H1 (cell line): ENCODE data around the gene ACSF2. TPM values are rescaled to one million over a fixed set of nuclear protein-coding genes. Genes with fewer than 3 reads are reported as not detected.

Experiments used
- CTCF ChIA-PET: fragments of 300-600 bp; sonication (Branson Sonifier 250); formaldehyde crosslinking; loops from one replicate; lab custom pipeline; 2021; ENCODE audit not compliant: partially characterized antibody; lab: Charles Lee
- POLR2A ChIA-PET: fragments of 300-600 bp; sonication (Branson Sonifier 250); formaldehyde crosslinking; loops from one replicate; lab custom pipeline; 2021; ENCODE audit warnings: inconsistent platforms; ENCODE audit not compliant: partially characterized antibody; lab: Charles Lee
- DNase-seq, 2 experiments: peaks; one replicate each; pipeline versions ENCODE4 v3.0.0 to v3.0.0-alpha.2; 2010 to 2022; ENCODE audit warnings: low spot score in 2 of 2, low read depth in 1 of 2, mixed read lengths in 1 of 2
- FAIRE-seq: peaks from 2 replicates; lab custom pipeline; 2011; peaks lifted over from hg19 to GRCh38; lab: Jason Lieb, UNC
- H2AFZ ChIP-seq: 2 replicates; pipeline ENCODE4 v1.8.1; 2012; ENCODE audit warnings: low read length, inconsistent platforms
- H2AK5ac ChIP-seq: 2 replicates; pipeline ENCODE4 v1.6.1; 2013; ENCODE audit warnings: low read depth, low read length
- H2BK120ac ChIP-seq: replicated peaks from 2 replicates; pipeline ENCODE3; 2013; ENCODE audit warnings: low read depth, low read length, inconsistent platforms
- H2BK12ac ChIP-seq: 2 replicates; pipeline ENCODE4 v1.6.1; 2013; ENCODE audit warnings: low read depth, low read length
- H2BK15ac ChIP-seq: 2 replicates; pipeline ENCODE4 v1.6.1; 2013; ENCODE audit warnings: low read length
- H2BK20ac ChIP-seq: 2 replicates; pipeline ENCODE4 v1.6.1; 2013; ENCODE audit warnings: low read length
- H2BK5ac ChIP-seq: 2 replicates; pipeline ENCODE4 v1.6.1; 2013; ENCODE audit warnings: low read depth, low read length
- H3K14ac ChIP-seq: 2 replicates; pipeline ENCODE4 v1.6.1; 2013; ENCODE audit warnings: inconsistent platforms; ENCODE audit not compliant: insufficient read length
- H3K18ac ChIP-seq: 2 replicates; pipeline ENCODE4 v1.6.1; 2013; ENCODE audit warnings: low read length; ENCODE audit errors: extremely low read depth
- H3K23ac ChIP-seq: 2 replicates; pipeline ENCODE4 v1.6.1; 2013; ENCODE audit warnings: inconsistent platforms; ENCODE audit not compliant: insufficient read length
- H3K23me2 ChIP-seq: 2 replicates; pipeline ENCODE4 v1.6.1; 2013; ENCODE audit warnings: low read depth, low read length
- H3K27ac ChIP-seq: 2 replicates; pipeline ENCODE4 v1.6.1; 2011; ENCODE audit warnings: low read depth, low read length, inconsistent platforms
- H3K27me3 ChIP-seq, 4 experiments: replicated peaks in 1 of 4; 1 replicate in 1 of 4; 2 replicates in 3 of 4; pipeline versions ENCODE4 v1.6.1 to v1.8.1; 2011 to 2013; ENCODE audit warnings: low read length in 3 of 4, mild to moderate bottlenecking in 3 of 4, inconsistent platforms in 2 of 4, mixed read lengths in 2 of 4, moderate library complexity in 1 of 4; ENCODE audit not compliant: control insufficient read depth in 3 of 4, insufficient read depth in 3 of 4; ENCODE audit errors: extremely low read depth in 1 of 4
- H3K36me3 ChIP-seq, 4 experiments: 2 replicates each; pipeline versions ENCODE4 v1.6.1 to v1.8.1; 2011 to 2013; ENCODE audit warnings: mild to moderate bottlenecking in 4 of 4, low read length in 3 of 4, moderate library complexity in 2 of 4, control low read depth in 1 of 4, inconsistent platforms in 1 of 4; ENCODE audit not compliant: insufficient read depth in 4 of 4, control insufficient read depth in 2 of 4
- H3K4ac ChIP-seq: replicated peaks from 2 replicates; pipeline ENCODE3; 2013; ENCODE audit warnings: low read length, low read depth, mixed read lengths, inconsistent platforms; ENCODE audit not compliant: insufficient read length
- H3K4me1 ChIP-seq, 4 experiments: replicated peaks in 1 of 4; 1 replicate in 1 of 4; 2 replicates in 3 of 4; pipeline versions ENCODE4 v1.6.1 to v1.8.1; 2011 to 2013; ENCODE audit warnings: low read length in 3 of 4, inconsistent platforms in 2 of 4, mixed read lengths in 1 of 4; ENCODE audit not compliant: insufficient read depth in 4 of 4, control insufficient read depth in 3 of 4
- H3K4me2 ChIP-seq, 2 experiments: 2 replicates each; pipeline versions ENCODE4 v1.6.1 to v1.8.1; 2011 to 2013; ENCODE audit warnings: low read depth in 2 of 2, low read length in 2 of 2, control low read depth in 1 of 2, inconsistent platforms in 1 of 2, mild to moderate bottlenecking in 1 of 2; ENCODE audit not compliant: insufficient read depth in 1 of 2
- H3K4me3 ChIP-seq, 4 experiments: fragments of 200-600, 300-600 bp in 1 of 4; sonication (generic), shearing (Covaris generic), sonication (Bioruptor Twin) in 1 of 4; 2 replicates each; pipeline versions ENCODE4 v1.5.1 to v1.8.1; 2011 to 2016; ENCODE audit warnings: low read length in 4 of 4, low read depth in 3 of 4, control low read depth in 2 of 4, inconsistent platforms in 2 of 4, mild to moderate bottlenecking in 2 of 4, mixed read lengths in 1 of 4, moderate library complexity in 1 of 4; ENCODE audit not compliant: insufficient read depth in 2 of 4; ENCODE audit errors: extremely low read depth in 1 of 4
- H3K56ac ChIP-seq: replicated peaks from 2 replicates; pipeline ENCODE3; 2013; ENCODE audit warnings: low read depth, mild to moderate bottlenecking, mixed read lengths, low read length, inconsistent platforms; ENCODE audit not compliant: insufficient read length
- H3K79me1 ChIP-seq: 2 replicates; pipeline ENCODE4 v1.6.1; 2013; ENCODE audit warnings: low read depth, low read length, control low read depth
- H3K79me2 ChIP-seq, 2 experiments: 2 replicates each; pipeline versions ENCODE4 v1.6.1 to v1.8.1; 2012 to 2013; ENCODE audit warnings: low read length in 2 of 2, mild to moderate bottlenecking in 2 of 2, inconsistent platforms in 1 of 2; ENCODE audit not compliant: insufficient read depth in 2 of 2, control insufficient read depth in 1 of 2
- H3K9ac ChIP-seq, 4 experiments: replicated peaks in 1 of 4; 1 replicate in 1 of 4; 2 replicates in 3 of 4; pipeline versions ENCODE4 v1.6.1 to v1.8.1; 2011 to 2013; ENCODE audit warnings: low read depth in 3 of 4, low read length in 3 of 4, control low read depth in 2 of 4, mild to moderate bottlenecking in 2 of 4, moderate library complexity in 2 of 4, inconsistent platforms in 1 of 4; ENCODE audit errors: extremely low read depth in 1 of 4
- H3K9me3 ChIP-seq, 2 experiments: 2 replicates each; pipeline versions ENCODE4 v1.6.1 to v1.8.1; 2012 to 2013; ENCODE audit warnings: mild to moderate bottlenecking in 2 of 2, moderate library complexity in 2 of 2, control low read depth in 1 of 2, inconsistent platforms in 1 of 2, low read depth in 1 of 2, low read length in 1 of 2, mixed read lengths in 1 of 2; ENCODE audit not compliant: insufficient read depth in 2 of 2
- H4K20me1 ChIP-seq, 2 experiments: replicated peaks in 1 of 2; 2 replicates each; pipeline versions ENCODE3 to v1.8.1; 2011 to 2013; ENCODE audit warnings: inconsistent platforms in 2 of 2, low read length in 2 of 2, mild to moderate bottlenecking in 1 of 2; ENCODE audit not compliant: insufficient read depth in 2 of 2, control insufficient read depth in 1 of 2
- H4K5ac ChIP-seq: 2 replicates; pipeline ENCODE4 v1.6.1; 2013; ENCODE audit warnings: low read length, low read depth, mixed read lengths, inconsistent platforms; ENCODE audit not compliant: insufficient read length
- H4K8ac ChIP-seq: 2 replicates; pipeline ENCODE4 v1.8.0; 2013; ENCODE audit warnings: mild to moderate bottlenecking, moderate library complexity, low read length, inconsistent platforms; ENCODE audit not compliant: insufficient read depth; ENCODE audit errors: extremely low read depth
- H4K91ac ChIP-seq: replicated peaks from 2 replicates; pipeline ENCODE3; 2013; ENCODE audit warnings: low read length, mixed read lengths, inconsistent platforms; ENCODE audit not compliant: insufficient read length
- EZH2 ChIP-seq: fragments of 200-600 bp; sonication (generic); IDR thresholded peaks from 2 replicates; pipeline ENCODE4 v1.7.1; 2012; ENCODE audit warnings: low read depth, mild to moderate bottlenecking, moderate library complexity, low read length, inconsistent platforms; ENCODE audit not compliant: severe bottlenecking
- SP2 ChIP-seq: IDR thresholded peaks from 2 replicates; pipeline ENCODE4 v1.6.1; 2012; ENCODE audit warnings: mild to moderate bottlenecking, low read length, inconsistent platforms
- WGBS, 2 experiments: shearing (Covaris generic) in 1 of 2; methylation state at CpG; one replicate each; pipeline versions ENCODE4 v1.1.6 to v1.1.7; 2013 to 2015; ENCODE audit warnings: low lambda C conversion rate in 2 of 2, mixed read lengths in 2 of 2, inconsistent platforms in 1 of 2, low coverage in 1 of 2, missing lambda C conversion rate in 1 of 2; ENCODE audit not compliant: insufficient replicate concordance in 2 of 2, insufficient coverage in 1 of 2, insufficient read length in 1 of 2; ENCODE audit errors: extremely low coverage in 1 of 2, missing lambda C conversion rate in 1 of 2; 5-methylcytosine and 5-hydroxymethylcytosine counted together
- polyA plus RNA-seq, 7 experiments: library from polyadenylated mRNA; depleted of rRNA in 3 of 7; stranded (reverse) in 5 of 7; unstranded in 2 of 7; fragments of >200 nt in 5 of 7; fragments of 200-250 nt in 2 of 7; gene quantifications; 1 replicate in 5 of 7; 2 replicates in 1 of 7; 4 replicates in 1 of 7; pipeline versions ENCODE4 v1.2.1 to v1.2.3, GENCODE V29; 2011 to 2013; ENCODE audit warnings: missing spikeins in 2 of 7, mixed read lengths in 2 of 7
- total RNA-seq: library from RNA; stranded (reverse); fragmentation: NEBNext Ultra II Directional; extraction: Animal tissue kit (Norgen Biotek cat#: 25700); gene quantifications from 2 replicates; pipeline ENCODE4 v1.2.1, GENCODE V29; 2021

Gene ACSF2
- total and polyA plus RNA-seq, 2 of the 8 experiments (the other 6 are each of a cell fraction or from before 2014, with no cell fraction given) = 14.5 to 16.3 TPM

DNA sequence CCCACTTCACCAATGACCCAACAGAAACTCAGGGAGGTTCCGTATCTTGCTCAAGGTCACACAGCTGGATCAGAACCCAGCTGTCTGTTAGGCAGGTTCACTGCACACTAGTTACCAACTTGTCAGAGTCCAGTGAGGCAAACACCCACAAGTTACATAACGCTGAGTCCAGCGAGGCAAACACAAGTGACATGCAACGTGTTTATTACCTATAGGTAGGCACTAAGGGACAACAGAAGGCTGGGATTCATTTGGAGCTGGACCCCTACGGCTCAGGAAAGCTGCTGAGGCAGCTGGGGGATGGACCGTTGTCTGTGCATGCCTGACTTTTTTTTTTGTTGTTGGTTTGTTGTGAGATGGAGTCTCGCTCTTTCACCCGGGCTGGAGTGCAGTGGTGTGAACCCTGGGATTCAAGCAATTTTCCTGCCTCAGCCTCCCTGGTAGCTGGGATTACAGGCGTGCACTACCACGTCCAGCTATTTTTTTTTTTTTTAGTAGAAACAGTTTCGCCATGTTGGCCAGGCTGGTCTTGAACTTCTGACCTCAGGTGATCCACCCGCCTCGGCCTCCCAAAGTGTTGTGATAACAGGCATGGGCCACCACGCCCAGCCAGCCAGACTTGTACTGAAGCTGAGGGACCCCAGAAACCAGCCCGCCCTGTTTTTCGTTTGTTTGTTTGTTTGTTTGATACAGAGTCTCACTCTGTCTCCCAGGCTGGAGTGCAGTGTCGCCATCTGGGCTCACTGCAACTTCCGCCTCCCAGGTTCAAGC lies 50.7 kb downstream of the ACSF2 start:
- H3K56ac ChIP-seq = no peak overlapping the region
- no peak for DNase-seq
- H3K36me3 ChIP-seq = no peaks in the 10 kb centered on the region
- H3K4me1 ChIP-seq = peaks cover 0 to 8% (median 6%) of the 10 kb centered on the region in 4 experiments; a peak in 6 of 7 replicates
- no peak overlapping the region for H3K14ac ChIP-seq
- H3K4me2 ChIP-seq = 0 out of 4 replicates have a peak overlapping the region, but pooled peaks of 1 of the 2 experiments have one; percentile 37
- no peak overlapping the region for H2BK120ac ChIP-seq
- peak overlapping the region; percentile 0 for H4K91ac ChIP-seq
- no peak overlapping the region for H3K9ac ChIP-seq
- WGBS, 2 experiments = 90% methylated on average over 18 of the region's 18 CpGs; no CpG with 5 or more reads in 1 of the 2 experiments
- no peak overlapping the region for H2AK5ac ChIP-seq
- peaks cover 8% of the 10 kb centered on the region for H3K23me2 ChIP-seq
- FAIRE-seq = no peak
- no peak overlapping the region; the same call in 1 of the 2 replicates for H2BK15ac ChIP-seq
- no peak overlapping the region for H2BK12ac ChIP-seq
- H2AFZ ChIP-seq = no peak overlapping the region
- no peak overlapping the region for H4K5ac ChIP-seq
- peaks cover 0 to 2% of the 10 kb centered on the region in 2 experiments for H4K20me1 ChIP-seq
- ChIA-PET POLR2A (interaction anchor here (0.5 to 1.1 kb wide), 4 partner anchors 9 to 142 kb away, joined by 3 to 4 read pairs (median 3); no protein-coding TSS in a partner anchor), CTCF (interaction anchor here (0.6 to 1.4 kb wide), 8 partner anchors 37 to 154 kb away, joined by 3 to 5 read pairs (median 4); no protein-coding TSS in a partner anchor)
- H4K8ac ChIP-seq = peak overlapping the region; percentile 35; the same call in 1 of the 2 replicates
- no peak overlapping the region for H3K18ac ChIP-seq
- H3K9me3 ChIP-seq = no peaks in the 10 kb centered on the region
- H3K79me2 ChIP-seq = peaks cover 0 to 3% of the 10 kb centered on the region in 2 experiments; a peak in 1 of 4 replicates
- H2BK20ac ChIP-seq = no peak overlapping the region
- H3K27ac ChIP-seq = no peak overlapping the region
- H3K4me3 ChIP-seq = no peak overlapping the region
- no peak overlapping the region for H2BK5ac ChIP-seq
- H3K4ac ChIP-seq = no peak overlapping the region
- peaks cover 0 to 4% (median under 1%) of the 10 kb centered on the region in 4 experiments; a peak in 3 of 7 replicates for H3K27me3 ChIP-seq
- no peak overlapping the region for H3K23ac ChIP-seq
- no peaks in the 10 kb centered on the region for H3K79me1 ChIP-seq
- no peak for TF ChIP-seq SP2
- TF ChIP-seq EZH2 = no peak
